Measurements from ENCODE around the gene ANKK1. TPM values are rescaled to one million over a fixed set of nuclear protein-coding genes. Genes with fewer than 3 reads are reported as not detected.

ANKK1 gene, protein sequence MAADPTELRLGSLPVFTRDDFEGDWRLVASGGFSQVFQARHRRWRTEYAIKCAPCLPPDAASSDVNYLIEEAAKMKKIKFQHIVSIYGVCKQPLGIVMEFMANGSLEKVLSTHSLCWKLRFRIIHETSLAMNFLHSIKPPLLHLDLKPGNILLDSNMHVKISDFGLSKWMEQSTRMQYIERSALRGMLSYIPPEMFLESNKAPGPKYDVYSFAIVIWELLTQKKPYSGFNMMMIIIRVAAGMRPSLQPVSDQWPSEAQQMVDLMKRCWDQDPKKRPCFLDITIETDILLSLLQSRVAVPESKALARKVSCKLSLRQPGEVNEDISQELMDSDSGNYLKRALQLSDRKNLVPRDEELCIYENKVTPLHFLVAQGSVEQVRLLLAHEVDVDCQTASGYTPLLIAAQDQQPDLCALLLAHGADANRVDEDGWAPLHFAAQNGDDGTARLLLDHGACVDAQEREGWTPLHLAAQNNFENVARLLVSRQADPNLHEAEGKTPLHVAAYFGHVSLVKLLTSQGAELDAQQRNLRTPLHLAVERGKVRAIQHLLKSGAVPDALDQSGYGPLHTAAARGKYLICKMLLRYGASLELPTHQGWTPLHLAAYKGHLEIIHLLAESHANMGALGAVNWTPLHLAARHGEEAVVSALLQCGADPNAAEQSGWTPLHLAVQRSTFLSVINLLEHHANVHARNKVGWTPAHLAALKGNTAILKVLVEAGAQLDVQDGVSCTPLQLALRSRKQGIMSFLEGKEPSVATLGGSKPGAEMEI
- 0.29 TPM for total RNA-seq

DNA sequence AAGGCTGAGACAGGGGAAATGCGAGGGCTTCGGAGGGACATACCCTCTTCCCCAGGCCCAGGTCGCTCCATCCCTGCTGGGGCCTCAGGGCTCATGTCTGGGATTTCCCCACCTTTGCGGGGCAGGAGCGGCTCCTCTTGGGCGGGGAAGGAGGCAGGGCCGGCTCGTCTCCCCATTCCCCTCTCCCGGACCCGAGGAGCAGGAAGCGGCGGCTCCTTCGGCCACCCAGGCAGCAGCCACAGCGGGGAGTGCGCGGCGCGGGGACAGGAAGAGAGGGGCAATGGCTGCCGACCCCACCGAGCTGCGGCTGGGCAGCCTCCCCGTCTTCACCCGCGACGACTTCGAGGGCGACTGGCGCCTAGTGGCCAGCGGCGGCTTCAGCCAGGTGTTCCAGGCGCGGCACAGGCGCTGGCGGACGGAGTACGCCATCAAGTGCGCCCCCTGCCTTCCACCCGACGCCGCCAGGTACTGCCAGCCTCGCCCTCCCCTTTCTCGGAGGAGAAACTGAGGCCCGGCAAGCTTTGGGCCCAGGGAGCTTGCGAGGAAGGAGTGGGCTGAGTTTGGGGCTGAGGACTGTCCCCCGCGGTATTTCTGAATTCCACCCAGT, at the start of gene ANKK1:
TSS of gene ANKK1 (plus strand) at position 175 of the 607 bp plus-strand sequence. CDS start at position 281, 106 bp downstream.
- DNase-seq (ENCODE audit: low spot score), result no peak

DNA sequence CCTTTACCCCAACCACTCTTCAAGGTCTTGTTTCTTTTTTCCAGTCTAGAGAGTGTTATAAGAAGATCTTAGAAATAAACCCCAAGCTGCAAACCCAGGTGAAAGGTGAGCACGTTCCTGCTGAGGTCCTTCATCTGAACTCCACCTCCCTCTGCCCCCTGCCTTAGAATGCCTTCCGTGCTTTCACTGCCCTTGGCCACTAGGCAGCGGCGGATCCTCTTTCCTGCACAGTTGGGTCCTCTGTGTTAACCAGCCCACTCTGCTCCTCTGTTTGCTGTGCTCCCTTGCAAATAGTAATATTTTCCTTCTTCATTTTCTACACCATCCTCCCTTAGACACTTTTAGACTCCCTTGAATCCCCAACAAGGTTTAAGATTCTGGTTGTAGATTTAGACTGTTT, 48.8 kb upstream of the ANKK1 start:
- no peak for DNase-seq (ENCODE audit: low spot score)

DNA sequence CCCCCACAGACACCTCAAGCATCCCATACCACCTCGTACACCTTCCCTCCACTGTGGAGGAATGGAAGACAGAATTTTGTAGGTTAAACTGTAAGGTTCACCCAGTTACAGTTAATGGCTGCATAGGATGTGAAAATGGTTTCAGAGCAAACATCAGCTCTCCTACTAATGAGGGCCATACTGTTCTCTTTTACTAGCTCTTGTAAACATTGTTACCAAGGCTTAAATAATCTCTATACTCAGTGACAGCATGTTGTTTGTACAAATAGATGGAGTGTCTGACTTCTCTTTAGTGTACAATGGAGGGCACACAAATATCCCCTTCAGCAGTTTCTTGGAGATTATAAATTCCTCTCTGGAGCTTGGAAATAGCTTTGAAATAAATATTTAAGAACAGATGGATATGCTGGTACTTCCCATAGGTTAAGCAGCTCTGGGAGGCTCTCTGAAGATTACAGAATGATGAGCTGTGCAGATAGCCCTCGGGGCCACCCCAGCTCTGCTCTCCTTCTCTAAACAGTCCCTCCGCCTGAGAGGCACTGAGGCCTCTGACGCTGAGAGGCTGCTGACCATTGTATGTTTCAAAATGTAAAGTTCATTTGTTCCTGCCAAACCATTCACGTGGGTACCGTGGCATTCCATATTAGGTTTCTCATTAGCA, 47.5 kb upstream of the ANKK1 start:
- DNase-seq (ENCODE audit: low spot score), result no peak

DNA sequence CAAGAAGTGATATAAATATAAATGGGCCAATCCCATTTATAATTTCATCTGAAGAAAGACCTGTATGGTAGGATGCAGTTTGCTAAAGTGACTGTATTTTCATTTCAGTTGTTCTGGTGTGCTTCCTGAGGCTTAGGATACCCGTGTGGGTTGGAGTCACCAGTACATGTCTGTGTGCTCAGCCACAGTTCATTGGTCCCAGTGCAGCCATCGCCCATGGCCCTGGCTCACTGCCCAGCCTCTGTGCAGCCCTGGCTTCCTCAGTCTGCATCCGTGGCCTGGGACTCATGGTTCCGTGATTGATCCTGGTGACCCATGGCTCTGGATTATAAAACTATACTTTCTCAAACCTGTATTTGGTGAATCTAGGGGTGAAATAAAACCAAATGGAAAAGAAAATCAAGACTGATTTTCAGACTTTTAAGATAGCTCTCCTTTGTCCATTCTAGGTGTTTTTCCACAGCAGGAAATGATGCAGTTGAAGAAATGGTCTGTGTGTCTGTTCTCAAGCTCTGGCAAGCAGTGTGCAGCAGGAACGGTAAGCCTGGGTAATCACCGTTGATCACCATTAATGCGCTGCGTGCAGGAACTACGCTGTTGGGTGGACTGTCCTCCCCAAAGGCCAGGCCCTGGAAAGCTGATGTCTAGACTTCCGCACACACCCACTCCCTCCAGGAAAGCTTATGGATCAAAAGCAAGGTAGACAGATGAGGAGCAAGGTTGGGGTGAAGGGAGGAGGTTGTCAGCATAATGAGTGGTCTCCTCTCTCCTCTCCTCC, 46.0 kb upstream of the ANKK1 start:
- DNase-seq (ENCODE audit: low spot score), result no peak

DNA sequence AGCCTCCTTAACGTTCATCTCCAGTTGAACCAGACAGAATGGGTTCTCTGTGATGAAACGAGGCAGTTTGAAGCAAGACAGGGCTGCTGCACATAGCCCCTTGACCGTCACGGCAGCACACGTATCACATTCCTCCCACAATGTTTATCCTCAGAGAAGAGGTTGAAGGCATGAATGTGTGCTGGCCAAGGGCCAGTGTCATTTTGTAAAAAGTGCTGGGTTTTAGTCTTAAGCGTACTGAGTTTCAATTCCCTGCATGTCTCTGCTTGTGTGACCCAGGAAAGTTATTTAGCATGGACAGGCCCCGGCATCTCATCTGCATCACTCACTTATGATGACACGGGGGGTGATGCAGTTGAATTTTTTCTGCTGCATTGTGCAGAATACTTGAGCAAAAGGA, 41.6 kb upstream of the ANKK1 start:
- no peak for DNase-seq (ENCODE audit: low spot score)

DNA sequence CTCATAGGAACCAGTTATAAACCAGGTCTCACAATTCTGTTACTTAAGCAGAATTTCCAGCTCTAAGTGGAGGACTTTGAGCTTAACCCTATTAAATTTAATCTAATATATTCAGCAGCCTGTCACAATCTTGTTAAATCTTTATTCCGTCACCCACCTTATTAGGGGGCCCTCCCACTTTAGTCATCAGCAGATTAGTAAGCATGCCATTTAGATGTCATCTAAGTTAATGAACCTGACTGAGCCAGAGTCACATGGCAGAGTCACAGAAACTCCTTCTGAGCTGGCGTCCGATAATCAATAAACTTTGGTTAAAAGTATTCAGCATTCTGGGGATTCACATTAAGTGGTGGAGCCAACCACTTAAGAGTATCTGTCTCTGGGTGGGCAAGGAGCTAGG, 38.1 kb upstream of the ANKK1 start:
- DNase-seq (ENCODE audit: low spot score), result no peak

DNA sequence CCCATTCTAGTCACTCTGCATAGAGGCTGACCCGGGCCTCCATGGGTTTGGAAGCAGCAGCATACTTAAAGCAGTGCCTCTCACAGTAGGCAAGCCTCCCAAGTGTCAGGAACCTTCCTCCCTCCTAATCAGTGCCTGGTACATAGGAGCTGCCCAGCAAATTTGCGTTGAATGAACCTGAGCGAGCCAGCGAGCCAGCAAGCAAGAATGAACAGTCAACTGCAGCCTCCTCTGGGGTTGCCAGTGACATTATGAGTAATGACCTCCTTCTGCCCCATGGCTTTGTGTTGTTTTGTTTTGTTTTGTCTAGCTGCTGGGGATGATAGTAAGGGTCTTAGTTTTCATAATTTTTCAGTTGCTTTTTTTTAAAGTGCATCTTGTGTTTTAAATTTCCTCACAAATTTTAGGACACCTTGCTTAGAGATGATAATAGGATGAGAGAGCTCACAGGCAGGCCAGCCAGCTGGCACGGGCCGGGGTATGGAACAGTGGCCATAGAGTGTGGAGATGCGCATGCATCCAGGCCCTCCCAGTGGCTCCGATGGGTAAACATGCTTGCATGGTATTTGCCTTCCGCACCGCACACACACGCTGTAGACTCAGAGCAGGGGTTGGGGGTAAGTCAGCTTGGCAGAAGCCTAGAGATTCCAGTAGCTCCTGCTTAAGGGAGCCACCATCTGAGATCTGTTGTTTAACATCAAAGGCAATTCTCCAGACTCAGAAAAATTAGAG, 37.1 kb upstream of the ANKK1 start:
- DNase-seq (ENCODE audit: low spot score), result no peak

DNA sequence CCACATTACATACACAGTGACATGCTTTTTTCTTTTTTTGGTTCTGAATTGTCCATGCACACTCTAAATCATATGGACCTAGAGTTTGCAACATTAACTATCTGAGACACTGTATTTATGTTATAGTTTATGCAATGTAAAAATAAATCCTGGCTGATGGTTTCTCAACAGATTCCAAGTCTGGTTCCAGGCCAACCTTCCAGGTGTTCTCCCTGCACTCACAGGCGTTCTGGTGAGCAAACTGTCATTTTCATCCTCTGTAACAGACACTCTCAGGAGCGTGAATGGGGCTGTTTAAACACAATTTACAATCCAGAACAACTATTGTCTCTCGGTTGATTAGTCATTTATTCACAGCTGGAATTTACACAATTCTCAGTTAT, 36.5 kb upstream of the ANKK1 start:
- DNase-seq (ENCODE audit: low spot score), result no peak

DNA sequence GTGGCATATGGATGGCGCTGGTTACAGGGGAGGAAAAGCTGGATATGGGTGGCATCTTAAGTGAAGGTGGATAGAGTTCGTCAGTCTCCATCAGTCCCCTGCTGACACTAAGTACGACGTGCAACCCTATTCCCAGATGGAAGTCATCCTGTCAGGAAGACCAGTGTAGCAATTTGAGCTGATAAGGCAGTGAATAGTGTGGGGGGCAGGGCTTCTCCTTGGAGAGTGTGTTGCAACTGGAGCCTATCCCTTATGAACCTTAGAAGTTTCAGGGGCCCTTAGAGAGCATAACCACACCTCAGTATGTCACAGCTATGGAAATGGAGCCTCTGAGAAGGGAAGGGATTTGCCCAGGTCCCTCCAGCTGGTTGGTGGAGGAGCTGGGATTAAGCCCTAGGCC, 36.1 kb upstream of the ANKK1 start:
- DNase-seq (ENCODE audit: low spot score), result no peak

DNA sequence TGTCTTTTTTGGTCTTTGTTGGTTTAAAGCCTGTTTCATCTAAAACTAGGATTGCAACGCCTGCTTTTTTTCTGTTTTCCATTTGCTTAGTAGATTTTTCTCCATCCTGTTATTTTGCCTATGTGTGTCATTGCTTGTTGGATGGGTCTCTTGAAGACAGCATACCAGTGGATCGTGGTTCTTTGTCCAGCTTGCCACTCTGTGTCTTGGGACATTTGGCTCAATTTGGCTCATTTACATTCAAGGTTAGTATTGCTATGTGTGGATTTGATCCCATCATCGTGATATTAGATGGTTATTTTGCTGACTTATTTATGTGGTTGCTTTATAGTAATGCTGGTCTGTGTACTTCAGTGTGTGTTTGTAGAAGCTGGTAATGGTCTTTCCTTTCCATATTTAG, 31.4 kb upstream of the ANKK1 start:
- DNase-seq (ENCODE audit: low spot score), result no peak

DNA sequence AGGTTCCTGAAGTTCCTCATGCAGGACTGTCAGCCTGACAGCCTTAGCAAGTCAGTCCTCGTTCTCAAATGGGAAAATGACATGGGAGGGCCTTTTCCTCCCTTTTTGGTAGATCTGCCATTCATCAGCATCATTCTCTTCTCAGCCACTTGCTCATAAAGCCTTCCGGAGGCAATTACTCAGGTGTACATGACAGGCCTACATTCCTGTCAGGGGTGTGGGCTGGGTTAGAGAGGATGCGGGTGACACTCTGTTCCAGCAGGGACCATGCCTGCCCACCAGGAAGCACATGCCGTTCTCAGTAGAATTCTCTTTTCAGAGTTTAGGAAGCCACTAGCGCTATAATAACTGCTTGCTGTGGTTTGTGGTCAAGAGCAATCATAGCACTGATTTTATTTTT, 24.2 kb upstream of the ANKK1 start:
- no peak for DNase-seq (ENCODE audit: low spot score)

DNA sequence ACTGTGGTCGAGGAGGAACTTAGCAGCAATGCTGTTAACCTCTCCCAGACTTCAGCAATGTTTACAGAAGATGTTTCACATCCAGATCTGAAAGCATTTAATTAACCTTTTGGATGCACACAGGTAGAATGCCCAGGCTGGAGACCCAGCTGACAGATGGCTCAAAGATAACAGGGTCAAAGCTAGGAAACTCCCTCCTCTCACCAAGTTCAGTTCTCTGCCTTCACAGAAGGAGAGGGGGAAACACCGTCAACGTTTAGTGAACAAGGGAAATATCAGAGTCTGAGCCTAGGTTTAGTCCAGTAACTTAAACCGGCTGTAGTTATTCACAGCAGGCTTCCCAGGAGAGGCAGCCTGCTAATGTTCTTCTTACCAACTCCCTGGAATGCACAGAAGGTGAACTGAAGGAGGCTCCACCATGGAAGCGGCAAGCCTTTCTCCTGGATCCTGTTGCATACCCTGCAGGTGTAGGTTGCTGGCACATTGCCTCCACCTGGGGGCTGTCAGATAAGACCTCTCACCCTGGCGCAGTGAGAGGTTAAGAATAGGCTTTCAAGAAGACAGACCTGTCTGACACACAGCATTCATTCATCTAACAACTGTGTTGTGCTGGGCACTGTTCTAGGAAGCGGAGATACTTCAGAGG, 23.5 kb upstream of the ANKK1 start:
- DNase-seq (ENCODE audit: low spot score), result no peak

DNA sequence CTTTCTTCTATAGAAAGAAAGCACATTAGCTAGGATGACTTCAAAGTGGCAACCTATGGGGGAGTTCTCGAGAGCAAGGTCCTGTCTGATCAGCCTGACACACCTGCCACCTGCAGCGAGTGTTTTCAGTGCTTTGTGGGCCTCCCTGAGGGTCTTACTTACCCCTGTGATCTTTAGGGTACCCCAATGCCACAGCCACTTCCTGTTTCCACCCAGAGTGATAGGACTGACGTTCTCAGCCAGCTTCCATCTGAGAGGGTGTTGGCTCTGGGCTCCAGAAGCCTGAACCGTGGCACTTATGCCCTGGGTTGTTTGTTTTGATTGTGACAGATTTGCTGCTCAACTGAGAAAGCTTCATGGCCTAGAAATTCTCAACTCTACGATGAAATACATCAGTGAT, 21.7 kb upstream of the ANKK1 start:
- no peak for DNase-seq (ENCODE audit: low spot score)

DNA sequence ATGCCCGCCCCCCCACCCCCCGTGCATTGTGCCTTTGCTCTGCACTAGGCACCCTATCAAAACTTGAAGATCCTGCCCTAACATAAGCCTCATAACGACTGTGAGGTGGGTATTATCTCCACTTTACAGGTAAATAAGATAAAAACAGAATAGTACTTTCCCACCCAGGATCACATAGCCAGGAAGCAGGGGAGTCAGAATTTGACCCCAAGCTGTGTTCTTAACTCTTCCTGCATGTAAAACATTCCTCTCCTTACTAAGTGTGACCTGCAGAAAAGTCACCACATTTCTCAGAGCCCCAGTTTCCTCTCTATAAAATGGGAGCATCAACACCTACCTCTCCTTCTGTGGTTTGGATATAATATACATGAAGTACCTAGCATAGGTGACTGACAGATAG, 18.2 kb upstream of the ANKK1 start:
- DNase-seq (ENCODE audit: low spot score), result no peak

DNA sequence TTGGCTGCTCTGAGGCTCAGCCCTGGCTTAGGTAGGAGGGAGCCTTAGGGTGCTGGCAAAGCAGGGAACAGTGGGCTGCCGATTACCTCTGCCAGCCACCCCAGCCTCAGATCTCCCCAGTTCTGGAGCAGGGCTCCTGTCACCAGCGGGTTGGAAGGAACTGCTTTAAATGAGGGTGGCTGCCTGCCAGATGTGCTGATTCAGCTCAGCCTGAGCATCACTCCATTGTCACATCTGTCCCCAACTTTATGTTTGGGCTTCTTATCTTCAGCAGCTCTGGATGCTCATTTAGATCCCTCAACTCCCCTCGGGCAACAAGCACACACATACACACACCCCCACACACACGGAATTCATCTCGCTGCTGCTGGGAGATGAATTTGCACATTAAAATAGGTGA, 16.9 kb upstream of the ANKK1 start:
- no peak for DNase-seq (ENCODE audit: low spot score)

DNA sequence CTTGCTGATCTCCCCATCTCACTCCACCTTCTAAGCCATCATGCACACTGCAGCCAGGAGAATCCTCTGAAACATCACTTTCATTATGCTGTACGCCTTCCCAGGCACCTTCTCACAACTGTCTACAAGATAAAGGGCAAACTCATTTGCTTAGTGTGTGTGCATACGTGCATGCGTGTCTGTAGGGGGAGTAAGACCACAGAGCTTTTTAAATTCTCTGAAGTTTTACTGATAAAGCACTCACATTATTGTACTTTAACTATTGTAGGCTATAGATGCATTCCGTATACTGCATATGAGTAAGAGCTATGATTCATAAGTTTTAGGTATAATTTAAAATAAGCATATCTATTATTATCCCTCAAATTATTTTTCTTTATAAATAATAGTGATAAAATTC, 15.3 kb upstream of the ANKK1 start:
- DNase-seq (ENCODE audit: low spot score), result no peak

DNA sequence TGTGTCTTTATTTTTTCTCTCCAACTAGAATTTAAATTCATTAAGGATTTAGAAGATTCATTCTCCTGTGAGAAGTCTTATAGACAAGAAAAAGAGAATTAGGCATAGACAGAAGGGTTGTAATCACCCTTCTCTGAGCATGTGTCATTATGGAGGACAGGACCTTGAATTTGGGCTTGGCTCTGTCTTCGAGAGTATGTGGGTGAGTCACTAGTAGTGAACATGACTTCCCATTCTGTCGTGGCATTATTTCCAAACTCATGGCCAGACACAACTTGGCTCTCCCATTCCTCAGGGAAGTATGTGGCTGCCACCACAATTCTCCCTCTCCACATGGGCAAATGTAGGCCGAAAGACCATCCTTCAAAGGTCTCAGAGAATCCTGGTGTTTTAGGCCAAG, 14.3 kb upstream of the ANKK1 start:
- DNase-seq (ENCODE audit: low spot score), result no peak

DNA sequence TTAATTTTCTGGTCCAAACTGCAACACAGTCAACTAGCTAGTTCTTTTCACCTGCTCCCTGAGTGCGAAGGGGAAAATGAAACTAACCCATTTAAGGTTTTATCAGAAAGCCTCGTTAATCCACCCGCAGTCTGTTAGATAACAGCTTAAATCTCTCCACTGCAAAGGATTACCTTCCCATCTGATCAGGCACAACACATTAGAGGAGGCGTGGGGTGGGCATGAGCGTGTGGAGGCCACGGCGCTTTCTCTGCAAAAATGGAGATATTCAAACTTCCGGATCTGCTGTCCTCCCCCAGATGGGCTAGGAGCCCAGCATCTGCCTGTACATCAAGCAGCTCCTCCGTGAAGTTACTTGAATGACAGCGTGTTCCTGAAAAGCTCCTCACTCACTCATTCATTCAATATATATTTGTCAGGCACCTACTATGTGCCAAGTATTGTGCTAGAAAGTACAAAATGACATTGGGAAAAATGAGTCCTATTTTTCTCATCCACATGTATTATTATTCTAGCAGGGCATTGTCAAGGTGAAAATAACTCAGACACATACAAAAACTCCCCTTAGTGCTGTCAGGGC, 13.5 kb upstream of the ANKK1 start:
- no peak for DNase-seq (ENCODE audit: low spot score)

DNA sequence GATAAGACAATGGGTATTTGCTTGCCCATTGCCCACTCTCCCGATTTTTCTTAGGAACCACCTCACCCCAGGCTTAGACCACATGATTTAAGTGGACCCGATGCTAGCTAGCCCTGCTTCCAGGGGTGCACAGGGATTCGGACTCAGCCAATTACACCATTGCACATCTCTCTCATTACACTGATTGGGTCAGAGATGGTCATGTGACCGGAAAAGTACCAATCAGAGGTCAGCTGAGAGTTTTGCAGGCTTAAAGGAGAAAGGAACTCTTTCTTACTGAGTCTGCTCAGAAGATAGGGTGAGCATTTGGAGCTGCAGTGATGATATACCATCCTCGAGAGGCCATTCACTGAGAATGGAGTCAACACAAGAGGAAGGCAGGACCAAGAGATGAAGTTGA, 12.2 kb upstream of the ANKK1 start:
- DNase-seq (ENCODE audit: low spot score), result no peak

DNA sequence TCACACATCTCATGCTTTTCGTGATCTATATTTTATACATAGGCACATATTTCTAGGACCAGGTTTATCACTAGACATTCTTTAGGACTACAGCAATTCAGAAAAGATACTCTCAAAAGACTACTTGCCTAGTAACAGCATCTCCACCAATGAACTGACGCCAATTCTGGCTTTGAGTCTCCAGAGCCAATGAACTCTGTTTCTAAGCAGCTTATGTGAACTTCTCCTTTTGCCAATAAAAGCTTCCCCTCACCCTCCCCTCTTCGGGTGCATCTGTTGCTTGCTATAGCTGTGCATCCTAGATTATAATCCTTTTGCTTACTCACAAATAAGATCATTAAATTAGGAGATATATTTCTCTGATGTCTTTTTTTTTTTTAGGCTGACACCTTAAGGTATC, 11.4 kb upstream of the ANKK1 start:
- DNase-seq (ENCODE audit: low spot score), result no peak

Measured in mucosa of gallbladder (tissue), 1 donor.